Right ventricle myocardium inferior (tissue), 1 donor: ENCODE results near the gene GNG14. TPM values are rescaled to one million over a fixed set of nuclear protein-coding genes. Genes with fewer than 3 reads are reported as not detected.

Source experiments
- total RNA-seq: library from RNA; stranded (reverse); fragmentation: NEBNext Ultra II Directional; extraction: Animal tissue kit (Norgen Biotek cat#: 25700); gene quantifications from one replicate; pipeline ENCODE4 v1.2.1, GENCODE V29; 2021
- donor health status: DM: no; HTN: yes; CAD: no; lungs with severe emphysema.

Gene GNG14
- total RNA-seq, 1 donor from 2014 or later = not detected

Other genes with a start within 250 kb of the GNG14 start
- gene ZNF443, start 247.0 kb upstream of the GNG14 start, total RNA-seq = 1.9 TPM
- gene ZNF709, start 203.2 kb upstream of the GNG14 start, total RNA-seq = 2.1 TPM
- 10.3 TPM for gene ZNF564, start 136.5 kb upstream of the GNG14 start, total RNA-seq
- gene ZNF490, start 77.2 kb upstream of the GNG14 start, total RNA-seq = 5.1 TPM
- gene ZNF791, start 77.1 kb upstream of the GNG14 start, total RNA-seq = 14.4 TPM
- gene MAN2B1, start 21.3 kb upstream of the GNG14 start, total RNA-seq = 40.2 TPM
- gene WDR83, start 21.2 kb upstream of the GNG14 start, total RNA-seq = 7.2 TPM
- gene DHPS, start 6.1 kb upstream of the GNG14 start, total RNA-seq = 45.9 TPM
- 1.7 TPM for gene FBXW9, start 8.6 kb downstream of the GNG14 start, total RNA-seq
- gene TNPO2, start 35.9 kb downstream of the GNG14 start, total RNA-seq = 35.1 TPM
- 133 TPM for gene TRIR, start 46.7 kb downstream of the GNG14 start, total RNA-seq
- gene GET3, start 49.5 kb downstream of the GNG14 start, total RNA-seq = 65.8 TPM
- not detected for gene BEST2, start 63.8 kb downstream of the GNG14 start, total RNA-seq
- gene HOOK2, start 87.6 kb downstream of the GNG14 start, total RNA-seq = 51.6 TPM
- 25.0 TPM for gene JUNB, start 103.5 kb downstream of the GNG14 start, total RNA-seq
- 692 TPM for gene PRDX2, start 113.8 kb downstream of the GNG14 start, total RNA-seq
- 1.7 TPM for gene THSD8, start 114.1 kb downstream of the GNG14 start, total RNA-seq
- 6.3 TPM for gene RNASEH2A, start 118.6 kb downstream of the GNG14 start, total RNA-seq
- gene RTBDN, start 146.6 kb downstream of the GNG14 start, total RNA-seq = not detected
- 0.22 TPM for gene MAST1, start 150.5 kb downstream of the GNG14 start, total RNA-seq
- 18.8 TPM for gene DNASE2, start 193.5 kb downstream of the GNG14 start, total RNA-seq
- not detected for gene KLF1, start 199.2 kb downstream of the GNG14 start, total RNA-seq
- gene GCDH, start 203.2 kb downstream of the GNG14 start, total RNA-seq = 33.4 TPM
- gene SYCE2, start 231.3 kb downstream of the GNG14 start, total RNA-seq = not detected
- gene FARSA, start 245.7 kb downstream of the GNG14 start, total RNA-seq = 37.6 TPM